Stimulated activated CD4-positive, alpha-beta T cell treated with anti-CD3 and anti-CD28 coated beads, Interleukin-1b, Interleukin-23, amount 100 ng/mL, for 48 hours (primary cell): ENCODE measurements around the gene CPLX4.
"Not testable (repeated sequence)": the region's sequence is repeated elsewhere in the genome, so short reads cannot be mapped to it uniquely, and the experiment has no call there.

Experiments
- DNase-seq: peaks from one replicate; pipeline ENCODE4 v3.0.0-alpha.2; 2020

The CPLX4 gene

DNA sequence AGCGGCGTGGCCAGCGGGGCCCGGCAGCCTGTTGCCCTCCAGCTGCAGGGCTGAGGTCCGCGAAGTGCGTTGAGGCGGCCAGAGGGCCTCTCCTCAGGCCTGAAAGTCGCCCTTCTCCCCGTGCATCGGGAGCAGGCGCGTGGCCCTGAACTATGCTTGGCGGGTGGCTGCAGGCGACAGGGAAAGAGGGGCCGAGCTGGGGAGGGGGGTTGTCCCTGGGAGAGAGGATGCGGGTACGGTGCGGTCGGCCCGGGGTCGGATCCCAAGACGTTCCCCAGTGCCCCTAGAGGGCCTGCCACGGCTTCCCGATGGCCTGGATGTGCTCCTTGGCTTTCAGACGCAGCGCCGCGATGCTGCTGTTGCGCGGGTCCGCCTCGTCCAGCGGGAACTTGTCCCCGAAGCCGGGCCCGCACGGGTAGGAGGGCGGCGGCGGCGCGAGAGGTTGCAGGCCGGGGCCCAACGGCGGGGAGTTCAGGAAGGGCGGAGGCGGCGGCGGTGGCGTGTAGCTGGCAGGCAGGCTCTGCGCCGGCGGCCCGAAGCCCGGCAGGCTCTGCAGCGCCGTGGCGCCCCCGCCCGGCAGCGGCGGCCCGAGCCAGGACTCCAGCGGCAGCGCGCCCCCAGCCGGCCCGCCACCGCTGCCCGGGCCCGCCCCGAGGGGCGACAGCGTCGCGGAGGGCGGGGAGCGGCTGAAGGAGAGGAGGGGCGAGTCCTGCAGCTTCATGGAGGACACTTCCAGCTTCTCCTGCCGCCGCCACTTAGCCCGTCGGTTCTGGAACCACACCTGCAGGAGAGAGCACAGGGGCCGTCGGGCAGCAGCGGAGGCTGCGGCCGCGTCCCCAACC lies 49.5 kb downstream of the CPLX4 start:
- DNase-seq, result peak; percentile 49

DNA sequence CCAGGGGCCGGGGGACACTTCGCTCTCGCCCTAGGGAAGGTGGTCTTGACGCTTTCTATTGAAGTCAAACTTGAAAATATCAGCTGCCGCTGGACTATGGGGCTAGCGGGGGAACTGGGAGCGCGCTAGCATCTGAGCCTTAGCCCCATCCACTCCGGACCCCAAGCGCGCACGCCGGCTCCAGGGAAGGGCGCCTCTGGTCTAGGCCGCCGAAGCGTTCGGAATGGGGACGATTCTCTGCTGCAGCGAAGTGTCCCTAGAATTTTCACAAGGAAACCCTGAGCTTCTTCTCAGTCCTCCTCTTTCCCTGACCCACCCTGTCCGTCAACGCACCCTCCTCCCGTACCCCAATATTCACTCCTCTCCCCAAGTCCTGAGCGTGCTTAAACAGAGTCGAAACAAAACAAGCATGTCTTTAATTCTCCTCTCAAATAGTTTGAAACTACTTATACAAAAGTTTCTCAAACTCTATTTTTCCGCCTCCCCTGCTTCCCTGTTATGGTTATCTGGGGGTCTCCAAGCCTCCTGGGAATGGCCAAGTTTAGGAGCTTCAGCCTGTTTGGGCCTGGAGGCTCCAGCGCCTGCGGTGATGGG lies 50.2 kb downstream of the CPLX4 start:
- no peak for DNase-seq

DNA sequence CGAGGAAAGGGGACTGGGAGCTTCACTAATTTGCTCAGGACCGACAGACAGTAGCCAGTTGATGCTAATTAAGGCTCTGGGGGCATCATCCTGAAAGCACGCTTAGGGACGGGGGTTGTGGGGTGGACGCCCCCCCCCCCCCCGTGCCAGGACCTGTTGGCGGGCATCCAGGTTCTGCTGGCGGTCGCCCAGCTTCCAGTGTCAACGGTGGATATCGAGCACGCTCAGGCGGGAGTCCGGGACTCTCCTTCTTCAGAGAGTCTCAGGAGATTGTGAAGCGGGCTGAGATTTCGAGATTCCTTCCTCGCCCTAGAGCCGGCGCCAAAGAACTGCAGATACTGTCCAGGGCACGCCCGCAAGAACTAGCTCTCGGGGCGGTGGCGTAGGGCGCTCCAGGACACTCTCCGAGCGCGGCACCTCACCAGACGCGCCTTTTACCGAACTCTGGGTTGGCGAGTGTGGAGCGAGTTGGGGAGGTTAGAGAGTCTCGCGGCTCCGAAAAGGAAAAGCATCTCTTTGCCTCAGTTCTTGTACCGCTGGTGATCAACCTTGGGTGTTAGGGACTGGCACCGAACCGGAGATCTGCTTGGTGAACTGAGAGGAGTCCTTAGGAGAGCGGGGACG lies 50.8 kb downstream of the CPLX4 start:
- DNase-seq, result no peak

DNA sequence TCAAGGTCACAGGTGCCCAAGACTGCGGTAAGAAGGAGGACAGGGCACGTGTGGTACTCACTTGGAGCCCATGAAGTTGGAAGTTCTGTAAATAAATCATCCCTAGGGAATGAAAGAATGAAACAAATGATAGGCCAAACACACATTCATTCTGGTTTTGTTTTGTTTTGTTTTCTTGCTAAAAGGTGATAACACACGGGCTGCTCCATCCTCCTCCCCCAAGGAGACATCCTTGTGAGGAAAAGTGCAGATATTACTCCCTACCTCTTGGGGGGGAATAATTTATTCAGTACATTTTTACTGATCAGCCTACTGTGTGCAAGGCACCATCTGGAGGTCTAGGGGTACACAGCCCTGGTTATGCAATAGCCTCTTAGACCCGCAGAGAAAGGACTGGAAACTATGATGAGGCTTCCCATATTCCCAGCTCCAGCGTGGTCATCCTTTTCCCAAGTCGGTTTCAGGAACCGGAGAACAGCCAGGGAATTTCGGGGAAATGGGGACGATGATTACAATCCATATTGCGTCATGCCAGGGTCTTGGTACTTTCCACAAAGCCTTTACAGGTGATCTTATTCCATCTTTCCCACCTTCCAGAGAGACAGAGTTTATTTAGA lies 51.5 kb downstream of the CPLX4 start:
- DNase-seq, result no peak

DNA sequence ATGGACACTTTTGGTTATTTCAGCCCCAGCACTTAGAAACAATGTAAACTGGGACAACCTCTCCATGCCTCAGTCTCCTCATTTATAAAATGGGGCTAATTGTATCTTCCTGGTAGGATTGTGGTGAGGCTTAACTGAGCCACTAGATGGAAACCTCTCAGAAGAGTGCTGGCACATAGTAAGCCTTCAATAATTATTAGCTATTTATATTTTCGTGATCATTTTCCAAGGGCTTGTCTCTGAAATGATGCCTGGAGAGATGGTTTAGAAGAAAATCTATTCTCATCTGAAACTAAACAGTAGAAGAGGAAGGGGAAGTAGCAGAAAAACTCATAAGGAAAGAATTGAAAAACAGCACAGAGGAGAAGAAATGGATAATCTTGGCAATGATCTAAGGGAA lies 52.0 kb downstream of the CPLX4 start:
- DNase-seq, result no peak

DNA sequence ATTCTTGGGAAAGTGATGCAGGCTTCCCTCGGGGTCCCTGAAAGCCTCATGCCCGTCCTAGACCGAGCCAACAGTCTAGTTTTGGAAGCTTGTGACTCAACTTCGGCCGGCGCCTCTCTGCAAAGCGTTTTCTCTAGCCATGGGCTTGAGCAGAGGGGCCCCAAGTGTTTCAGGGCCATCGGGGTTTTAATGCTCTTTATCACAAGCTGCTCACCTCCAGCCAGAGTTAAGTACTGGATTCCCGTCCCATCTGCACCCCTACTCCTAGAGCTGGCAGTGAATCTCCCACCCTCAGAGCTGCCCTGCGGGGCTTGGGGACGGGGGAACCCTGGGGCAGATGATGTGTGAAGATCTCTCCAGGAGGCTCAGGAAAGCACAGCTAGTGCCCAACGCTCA lies 52.5 kb downstream of the CPLX4 start:
- no peak for DNase-seq

DNA sequence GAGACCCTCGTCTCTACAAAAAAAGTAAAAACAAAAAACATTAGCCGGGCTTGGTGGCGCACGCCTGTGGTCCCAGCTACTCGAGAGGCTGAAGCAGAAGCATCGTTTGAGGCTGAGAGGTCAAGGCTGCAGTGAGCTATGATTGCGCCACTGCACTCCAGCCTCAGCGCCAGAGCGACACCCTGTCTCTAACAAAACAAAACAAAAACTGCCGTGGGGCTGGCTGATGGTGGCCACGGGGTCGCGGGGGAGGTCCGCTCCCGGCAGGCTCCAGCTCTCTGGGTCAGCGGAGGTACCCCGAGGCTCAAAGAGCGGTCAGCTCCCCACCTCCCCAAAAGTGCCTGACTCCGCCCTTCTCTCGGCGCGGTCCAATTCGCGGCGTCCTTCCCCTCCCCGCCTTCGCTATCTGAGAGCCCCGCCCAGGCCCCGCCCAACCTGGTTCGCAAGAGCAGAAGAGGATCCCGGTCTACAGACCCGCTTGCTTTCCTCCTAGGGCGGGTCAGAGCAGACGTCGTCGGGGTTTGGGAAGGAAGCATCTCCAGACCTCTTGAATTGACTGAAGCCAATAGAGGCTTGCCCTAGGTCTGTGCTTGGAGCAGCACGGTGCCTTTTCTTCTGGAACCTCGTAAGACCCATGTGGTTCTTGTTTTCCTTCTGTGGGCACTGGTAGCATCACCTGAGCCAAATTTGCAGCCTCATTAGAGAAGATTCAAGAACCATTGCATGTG lies 53.0 kb downstream of the CPLX4 start:
- DNase-seq, result peak; percentile 36

DNA sequence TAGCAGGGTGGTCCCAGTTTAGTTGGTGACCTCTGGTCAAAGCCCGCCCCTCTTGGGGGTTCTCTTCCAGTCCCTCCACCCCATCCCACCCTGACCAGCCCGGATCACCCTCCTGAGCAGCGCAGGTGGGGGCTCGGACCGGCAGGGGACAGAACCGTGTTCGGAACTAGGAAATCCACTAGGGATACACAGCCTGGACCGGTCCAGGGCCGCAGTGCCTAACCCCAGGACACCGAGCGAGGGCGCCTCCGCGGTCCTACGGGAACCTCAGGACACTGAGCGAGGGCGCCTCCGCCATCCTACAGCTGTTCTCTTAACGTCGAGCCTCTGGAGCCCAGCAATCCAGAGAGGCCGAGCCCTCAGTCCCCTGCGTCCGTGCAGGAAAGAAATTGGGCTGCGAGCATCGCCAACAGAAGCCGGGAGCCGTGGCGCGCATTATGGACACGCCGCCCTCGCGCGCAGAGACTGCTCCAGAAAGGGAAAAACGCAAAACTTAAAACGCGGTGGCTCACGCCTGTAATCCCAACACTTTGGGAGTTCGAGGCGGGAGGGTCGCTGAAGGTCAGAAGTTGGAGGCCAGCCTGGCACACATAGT lies 53.7 kb downstream of the CPLX4 start:
- no peak for DNase-seq

DNA sequence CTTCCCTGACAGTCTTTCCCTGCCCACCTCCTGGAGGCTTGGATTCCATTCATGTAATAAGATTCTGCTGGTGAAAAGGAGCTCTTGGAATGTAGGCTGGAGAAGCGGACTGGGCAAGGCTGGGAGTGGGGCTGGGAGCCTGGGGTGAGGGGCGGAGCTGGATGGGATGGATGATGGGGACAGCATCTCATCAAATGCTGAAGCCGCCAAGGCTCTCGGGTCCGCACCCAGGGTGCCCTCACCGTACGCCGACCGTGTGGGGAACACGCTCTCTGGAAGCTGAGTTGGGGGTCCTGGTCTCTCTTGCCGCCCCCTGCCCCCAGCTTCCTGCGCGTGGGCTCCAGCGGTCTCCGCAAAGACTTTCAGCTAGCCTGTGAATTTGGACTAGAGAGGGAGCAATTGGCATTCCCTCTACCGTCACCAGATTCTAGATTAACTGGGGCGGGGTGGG lies 54.3 kb downstream of the CPLX4 start:
- DNase-seq, result no peak

DNA sequence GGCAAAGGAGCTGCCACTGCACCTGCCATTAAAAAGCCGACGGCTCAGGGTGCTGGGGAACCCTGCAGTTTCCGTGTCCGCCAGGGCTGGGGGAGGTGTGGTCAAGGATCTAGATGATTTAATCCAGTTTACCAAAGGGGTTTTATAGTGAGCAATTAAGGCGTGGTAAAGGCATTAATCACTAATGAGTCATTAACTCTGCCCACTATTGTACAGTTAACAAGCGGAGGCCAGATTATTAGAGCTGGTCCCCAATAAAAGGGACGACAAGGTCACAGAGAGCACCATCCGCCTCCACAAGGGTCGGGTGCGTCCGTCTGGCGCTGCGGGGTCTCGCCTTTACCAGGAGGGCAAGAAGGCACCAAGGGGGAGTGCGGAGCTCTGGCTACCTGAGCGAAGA lies 54.8 kb downstream of the CPLX4 start:
- no peak for DNase-seq

DNA sequence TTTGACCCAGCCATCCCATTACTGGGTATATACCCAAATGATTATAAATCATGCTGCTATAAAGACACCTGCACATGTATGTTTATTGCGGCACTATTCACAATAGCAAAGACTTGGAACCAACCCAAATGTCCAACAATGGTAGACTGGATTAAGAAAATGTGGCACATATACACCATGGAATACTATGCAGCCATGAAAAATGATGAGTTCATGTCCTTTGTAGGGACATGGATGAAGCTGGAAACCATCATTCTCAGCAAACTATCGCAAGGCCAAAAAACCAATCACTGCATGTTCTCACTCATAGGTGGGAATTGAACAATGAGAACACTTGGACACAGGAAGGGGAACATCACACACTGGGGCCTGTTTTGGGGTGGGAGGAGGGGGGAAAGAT lies 56.2 kb downstream of the CPLX4 start:
- DNase-seq, result not testable (repeated sequence)

DNA sequence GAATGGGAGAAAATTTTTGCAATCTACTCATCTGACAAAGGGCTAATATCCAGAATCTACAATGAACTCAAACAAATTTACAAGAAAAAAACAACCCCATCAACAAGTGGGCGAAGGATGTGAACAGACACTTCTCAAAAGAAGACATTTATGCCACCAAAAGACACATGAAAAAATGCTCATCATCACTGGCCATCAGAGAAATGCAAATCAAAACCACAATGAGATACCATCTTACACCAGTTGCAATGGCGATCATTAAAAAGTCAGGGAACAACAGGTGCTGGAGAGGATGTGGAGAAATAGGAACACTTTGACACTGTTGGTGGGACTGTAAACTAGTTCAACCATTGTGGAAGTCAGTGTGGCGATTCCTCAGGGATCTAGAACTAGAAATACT lies 56.6 kb downstream of the CPLX4 start:
- DNase-seq, result not testable (repeated sequence)

DNA sequence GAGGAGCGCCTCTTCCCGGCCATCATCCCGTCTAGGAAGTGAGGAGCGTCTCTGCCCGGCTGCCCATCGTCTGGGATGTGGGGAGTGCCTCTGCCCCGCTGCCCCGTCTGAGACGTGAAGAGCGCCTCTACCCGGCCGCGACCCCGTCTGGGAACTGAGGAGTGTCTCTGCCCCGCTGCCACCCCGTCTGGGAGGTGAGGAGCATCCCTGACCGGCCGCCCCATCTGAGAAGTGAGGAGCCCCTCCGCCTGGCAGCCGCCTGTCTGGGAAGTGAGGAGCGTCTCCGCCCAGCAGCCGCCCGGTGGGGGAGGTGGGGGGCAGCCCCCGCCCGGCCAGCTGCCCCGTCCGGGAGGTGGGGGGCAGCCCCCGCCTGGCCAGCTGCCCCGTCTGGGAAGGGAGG lies 63.0 kb downstream of the CPLX4 start:
- not testable (repeated sequence) for DNase-seq

DNA sequence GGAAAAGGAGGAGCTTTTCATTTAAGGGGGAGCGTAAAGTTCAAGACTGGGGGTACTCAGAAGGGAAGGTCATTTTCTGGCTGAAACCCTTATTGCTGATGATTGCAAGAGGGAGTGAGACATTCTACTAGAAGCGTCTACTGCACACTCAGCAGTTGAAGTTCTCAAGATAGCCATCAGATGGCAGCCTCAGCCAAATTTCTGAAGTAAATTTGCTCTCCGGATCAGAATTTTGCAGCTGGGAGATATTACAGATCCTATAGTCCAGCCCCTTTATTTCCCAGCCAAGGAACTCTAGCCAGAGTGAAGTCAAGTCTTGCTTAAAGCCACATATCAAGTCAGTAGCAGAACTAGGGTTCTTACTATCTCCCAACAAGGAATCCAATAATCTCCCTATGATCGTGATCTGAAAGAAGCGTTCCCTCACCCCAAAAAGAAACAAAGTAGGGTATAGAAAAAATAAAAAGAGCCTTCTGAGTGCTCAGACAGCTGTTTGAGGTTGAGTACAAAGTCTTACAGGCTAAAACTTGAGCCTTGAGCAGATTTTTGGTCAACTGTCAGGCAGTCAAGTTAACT lies 69.2 kb downstream of the CPLX4 start:
- peak; percentile 24 for DNase-seq

DNA sequence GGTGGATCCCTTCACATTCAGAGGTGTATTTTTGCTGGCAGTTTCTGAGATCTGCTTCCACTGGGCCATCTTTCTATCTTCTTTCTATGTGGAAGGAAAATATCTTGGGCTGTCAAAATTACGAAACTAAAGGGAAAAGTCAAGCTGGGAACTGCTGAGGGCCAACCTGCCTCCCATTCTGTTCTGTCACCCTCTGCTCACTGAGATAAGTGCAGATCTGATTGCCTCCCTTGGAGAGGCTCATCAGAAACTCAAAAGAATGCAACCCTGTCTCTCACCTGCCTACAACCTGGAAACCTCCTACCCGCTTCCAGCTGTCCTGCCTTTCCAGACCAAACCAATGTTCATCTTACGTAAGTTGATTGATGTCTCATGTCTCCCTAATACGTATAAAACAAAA lies 71.7 kb downstream of the CPLX4 start:
- no peak for DNase-seq
